IMR-90 (cell line): Measurements from ENCODE around the gene TET1. TPM values are rescaled to one million over a fixed set of nuclear protein-coding genes. Genes with fewer than 3 reads are reported as not detected.

Experiments used
- ATAC-seq: fragments of 200-7000 bp; cut with Tn5 transposase; 2 replicates; pipeline ENCODE4 v1.9.1; 2020; ENCODE audit warnings: low read depth, mild to moderate bottlenecking, moderate library complexity
- BruUV-seq: library from RNA; stranded (reverse); fragments of 400-500 nt; replicated peaks from 2 replicates; lab custom pipeline; 2021; lab: Mats Ljungman, UMichigan
- CTCF ChIA-PET: fragments of 300-600 bp; formaldehyde crosslinking; extraction: SDS; loops from one replicate; lab custom pipeline; 2021; ENCODE audit warnings: antibody characterized with exemption; lab: Yijun Ruan, JAX
- POLR2A ChIA-PET: fragments of 300-600 bp; sonication (Branson Sonifier 250); formaldehyde crosslinking; loops from one replicate; lab custom pipeline; 2022; ENCODE audit warnings: antibody characterized with exemption; ENCODE audit not compliant: unreplicated experiment; lab: Charles Lee
- DNase-seq: peaks from one replicate; pipeline ENCODE4 v3.0.0; 2013
- H2AFZ ChIP-seq: replicated peaks from 2 replicates; pipeline ENCODE3; 2013; ENCODE audit warnings: low read length, mild to moderate bottlenecking; ENCODE audit not compliant: poor library complexity
- H2AK5ac ChIP-seq: 2 replicates; pipeline ENCODE4 v1.6.1; 2013; ENCODE audit warnings: low read depth, low read length, inconsistent platforms
- H2AK9ac ChIP-seq: replicated peaks from 2 replicates; pipeline ENCODE3; 2013; ENCODE audit warnings: mild to moderate bottlenecking, low read depth, low read length, moderate library complexity; ENCODE audit not compliant: poor library complexity
- H2BK120ac ChIP-seq: 2 replicates; pipeline ENCODE4 v1.6.1; 2013; ENCODE audit warnings: low read depth, low read length, inconsistent platforms
- H2BK15ac ChIP-seq: 3 replicates; pipeline ENCODE4 v1.6.1; 2013; ENCODE audit warnings: low read depth, low read length, inconsistent platforms
- H2BK20ac ChIP-seq: 2 replicates; pipeline ENCODE4 v1.6.1; 2013; ENCODE audit warnings: low read depth, mild to moderate bottlenecking, inconsistent platforms, low read length, moderate library complexity
- H2BK5ac ChIP-seq: 2 replicates; pipeline ENCODE4 v1.6.1; 2013; ENCODE audit warnings: mild to moderate bottlenecking, low read depth, low read length, inconsistent platforms; ENCODE audit not compliant: poor library complexity, severe bottlenecking
- H3K14ac ChIP-seq: replicated peaks from 2 replicates; pipeline ENCODE4 v1.6.1; 2013; ENCODE audit warnings: low read depth, low read length, inconsistent platforms
- H3K18ac ChIP-seq: 2 replicates; pipeline ENCODE4 v1.6.1; 2013; ENCODE audit warnings: low read depth, low read length, control low read depth
- H3K23ac ChIP-seq: 2 replicates; pipeline ENCODE4 v1.6.1; 2013; ENCODE audit warnings: low read depth, low read length, inconsistent platforms
- H3K27ac ChIP-seq: 2 replicates; pipeline ENCODE4 v1.5.1; 2013; ENCODE audit warnings: mild to moderate bottlenecking, control low read depth, low read length; ENCODE audit not compliant: insufficient read depth
- H3K27me3 ChIP-seq: 2 replicates; pipeline ENCODE4 v1.6.1; 2013; ENCODE audit warnings: low read length; ENCODE audit not compliant: control insufficient read depth, insufficient read depth
- H3K36me3 ChIP-seq: 2 replicates; pipeline ENCODE4 v1.6.1; 2013; ENCODE audit warnings: low read length, mixed read lengths; ENCODE audit not compliant: control insufficient read depth, insufficient read depth
- H3K4ac ChIP-seq: 2 replicates; pipeline ENCODE4 v1.6.1; 2013; ENCODE audit warnings: low read depth, low read length, inconsistent platforms
- H3K4me1 ChIP-seq: 2 replicates; pipeline ENCODE4 v1.6.1; 2013; ENCODE audit warnings: low read length, mixed read lengths; ENCODE audit not compliant: control insufficient read depth, insufficient read depth
- H3K4me2 ChIP-seq: 2 replicates; pipeline ENCODE4 v1.6.1; 2013; ENCODE audit warnings: low read depth, mild to moderate bottlenecking, control low read depth, low read length, moderate library complexity
- H3K4me3 ChIP-seq: 2 replicates; pipeline ENCODE4 v1.5.1; 2013; ENCODE audit warnings: low read depth, mild to moderate bottlenecking, control low read depth, low read length, moderate library complexity; ENCODE audit not compliant: insufficient read depth
- H3K56ac ChIP-seq: 2 replicates; pipeline ENCODE4 v1.6.1; 2013; ENCODE audit warnings: low read length, inconsistent platforms; ENCODE audit not compliant: insufficient read depth; ENCODE audit errors: extremely low read depth
- H3K79me1 ChIP-seq, 2 experiments: 2 replicates each; pipeline ENCODE4 v1.6.1; 2013; ENCODE audit warnings: low read length in 2 of 2, inconsistent platforms in 1 of 2, low read depth in 1 of 2
- H3K9ac ChIP-seq: 2 replicates; pipeline ENCODE4 v1.6.1; 2013; ENCODE audit warnings: low read depth, low read length, control low read depth
- H3K9me1 ChIP-seq: 2 replicates; pipeline ENCODE4 v1.6.1; 2013; ENCODE audit warnings: low read length, inconsistent platforms; ENCODE audit not compliant: insufficient read depth
- H3K9me3 ChIP-seq: 2 replicates; pipeline ENCODE4 v1.6.1; 2013; ENCODE audit warnings: low read length; ENCODE audit not compliant: control insufficient read depth, insufficient read depth
- H4K20me1 ChIP-seq: 2 replicates; pipeline ENCODE4 v1.6.1; 2013; ENCODE audit warnings: low read length, inconsistent platforms; ENCODE audit not compliant: insufficient read depth
- H4K5ac ChIP-seq: 2 replicates; pipeline ENCODE4 v1.6.1; 2013; ENCODE audit warnings: mild to moderate bottlenecking, low read depth, low read length, control low read depth
- H4K8ac ChIP-seq, 2 experiments: 2 replicates each; pipeline ENCODE4 v1.6.1; 2013; ENCODE audit warnings: low read depth in 2 of 2, low read length in 2 of 2, control low read depth in 1 of 2, inconsistent platforms in 1 of 2
- H4K91ac ChIP-seq: 2 replicates; pipeline ENCODE4 v1.6.1; 2013; ENCODE audit warnings: low read depth, low read length, inconsistent platforms; ENCODE audit not compliant: insufficient read depth
- CHD1 ChIP-seq: IDR thresholded peaks from 2 replicates; pipeline ENCODE4 v1.6.1; 2012; ENCODE audit warnings: low read depth, low read length, improper control_type of control experiment
- MAFK ChIP-seq: IDR thresholded peaks from 2 replicates; pipeline ENCODE4 v1.6.1; 2012; ENCODE audit warnings: low read depth, low read length, improper control_type of control experiment
- POLR2A ChIP-seq: IDR thresholded peaks from 2 replicates; pipeline ENCODE4 v1.6.1; 2012; ENCODE audit warnings: mild to moderate bottlenecking, low read depth, low read length
- RAD21 ChIP-seq: IDR thresholded peaks from 2 replicates; pipeline ENCODE4 v1.6.1; 2012; ENCODE audit warnings: low read length, improper control_type of control experiment
- RCOR1 ChIP-seq: IDR thresholded peaks from 2 replicates; pipeline ENCODE4 v1.6.1; 2012; ENCODE audit warnings: mild to moderate bottlenecking, low read length, improper control_type of control experiment; ENCODE audit not compliant: insufficient replicate concordance
- SMC3 ChIP-seq: fragments of 150-350 bp; IDR thresholded peaks from 2 replicates; pipeline ENCODE4 v1.6.1; 2016; ENCODE audit warnings: low read depth, mild to moderate bottlenecking, antibody characterized with exemption, low read length, moderate library complexity
- WGBS, 2 experiments: methylation state at CpG; one replicate each; pipeline versions ENCODE4 v1.1.5 to v1.1.7; 2013; ENCODE audit warnings: missing lambda C conversion rate in 2 of 2; ENCODE audit not compliant: insufficient read length in 1 of 2; ENCODE audit errors: extremely low coverage in 2 of 2; 5-methylcytosine and 5-hydroxymethylcytosine counted together
- dilution Hi-C: fragments of 300-500 bp; cut with HindIII; formaldehyde crosslinking; loops from one replicate; pipeline ENCODE4 v1.14.3; 2018; ENCODE audit warnings: low sequenced_read_pairs; ENCODE audit not compliant: unreplicated experiment
- in situ Hi-C: fragments of 300-500 bp; cut with MboI; formaldehyde crosslinking; loops from 3 replicates; pipeline ENCODE4 v1.14.3; 2019; ENCODE audit warnings: low sequenced_read_pairs, inconsistent platforms, mixed read lengths
- intact Hi-C: fragments of 100-400 bp; cut with micrococcal nuclease; formaldehyde crosslinking; loops from 2 replicates; pipeline ENCODE4 v1.10.0; 2022
- polyA plus RNA-seq, 3 experiments: library from polyadenylated mRNA; depleted of rRNA; stranded (reverse); fragments of >200 nt; gene quantifications; 2 replicates each; pipeline ENCODE4 v1.2.3, GENCODE V29; 2012; ENCODE audit warnings: low replicate concordance in 1 of 3
- total RNA-seq: library from RNA; depleted of rRNA; stranded (reverse); fragments of >200 nt; gene quantifications from 2 replicates; pipeline ENCODE4 v1.2.3, GENCODE V29; 2012
- TF ChIP-seq, protein P1 (sequence below): conservative IDR thresholded peaks from 2 replicates; pipeline ENCODE4 v1.5.1; 2012; ENCODE audit warnings: mild to moderate bottlenecking, low read depth, low read length, improper control_type of control experiment
- TF ChIP-seq, protein P2 (sequence below): fragments of 150-350 bp; IDR thresholded peaks from 2 replicates; pipeline ENCODE4 v1.6.1; 2017; ENCODE audit warnings: mild to moderate bottlenecking, antibody characterized with exemption, low read length, low read depth

TET1 gene
- total and polyA plus RNA-seq, 2 of the 4 experiments (the other 2 are of a cell fraction): 1.0 to 4.3 TPM

DNA sequence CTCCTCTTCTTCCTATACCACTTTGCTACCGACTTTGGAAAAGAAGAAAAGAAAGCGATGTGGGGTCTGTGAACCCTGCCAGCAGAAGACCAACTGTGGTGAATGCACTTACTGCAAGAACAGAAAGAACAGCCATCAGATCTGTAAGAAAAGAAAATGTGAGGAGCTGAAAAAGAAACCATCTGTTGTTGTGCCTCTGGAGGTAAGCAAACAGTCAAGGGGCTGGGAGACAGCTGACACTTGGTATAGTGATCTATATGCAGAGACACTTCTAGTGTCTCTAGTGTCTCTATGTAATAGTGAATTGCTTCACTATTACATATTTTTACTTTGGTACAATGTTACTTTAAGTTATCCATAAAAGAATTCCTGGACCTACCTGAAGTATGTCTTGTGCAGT lies 13.9 kb downstream of the TET1 start:
- no peak for ATAC-seq
- peaks cover 14% of the 10 kb centered on the region for H3K36me3 ChIP-seq
- in situ Hi-C loops: no loop called here
- no peak overlapping the region for H4K5ac ChIP-seq
- dilution Hi-C loops: no loop called here
- H3K79me1 ChIP-seq: peaks cover 27 to 37% of the 10 kb centered on the region in 2 experiments
- intact Hi-C loops: no loop called here
- H3K14ac ChIP-seq: no peak overlapping the region
- no peak overlapping the region for H3K18ac ChIP-seq
- no peak overlapping the region for H2AK9ac ChIP-seq
- H3K4me2 ChIP-seq: no peak overlapping the region
- no peak overlapping the region for H4K91ac ChIP-seq
- H3K56ac ChIP-seq: no peak overlapping the region
- H2AK5ac ChIP-seq: no peak overlapping the region
- DNase-seq: no peak
- WGBS, 2 experiments: 100% methylated on average over 1 of the region's 2 CpGs; no CpG with 5 or more reads in 1 of the 2 experiments
- H3K4me1 ChIP-seq: peaks cover 5% of the 10 kb centered on the region
- no peak overlapping the region for H3K4ac ChIP-seq
- no peak overlapping the region for H2BK20ac ChIP-seq
- H3K27me3 ChIP-seq: no peaks in the 10 kb centered on the region
- no peak overlapping the region for H2BK5ac ChIP-seq
- H2AFZ ChIP-seq: no peak overlapping the region
- no peak overlapping the region for H2BK15ac ChIP-seq
- CTCF ChIA-PET: interaction anchor here (0.6 kb wide), 1 partner anchor 1043 kb away, joined by 3 read pairs; no protein-coding TSS in a partner anchor
- no peak overlapping the region for H4K8ac ChIP-seq
- TF ChIP-seq CHD1 (no peak), SMC3 (no peak), POLR2A (no peak), RCOR1 (no peak), RAD21 (no peak), MAFK (no peak)
- TF ChIP-seq, protein P1, sequence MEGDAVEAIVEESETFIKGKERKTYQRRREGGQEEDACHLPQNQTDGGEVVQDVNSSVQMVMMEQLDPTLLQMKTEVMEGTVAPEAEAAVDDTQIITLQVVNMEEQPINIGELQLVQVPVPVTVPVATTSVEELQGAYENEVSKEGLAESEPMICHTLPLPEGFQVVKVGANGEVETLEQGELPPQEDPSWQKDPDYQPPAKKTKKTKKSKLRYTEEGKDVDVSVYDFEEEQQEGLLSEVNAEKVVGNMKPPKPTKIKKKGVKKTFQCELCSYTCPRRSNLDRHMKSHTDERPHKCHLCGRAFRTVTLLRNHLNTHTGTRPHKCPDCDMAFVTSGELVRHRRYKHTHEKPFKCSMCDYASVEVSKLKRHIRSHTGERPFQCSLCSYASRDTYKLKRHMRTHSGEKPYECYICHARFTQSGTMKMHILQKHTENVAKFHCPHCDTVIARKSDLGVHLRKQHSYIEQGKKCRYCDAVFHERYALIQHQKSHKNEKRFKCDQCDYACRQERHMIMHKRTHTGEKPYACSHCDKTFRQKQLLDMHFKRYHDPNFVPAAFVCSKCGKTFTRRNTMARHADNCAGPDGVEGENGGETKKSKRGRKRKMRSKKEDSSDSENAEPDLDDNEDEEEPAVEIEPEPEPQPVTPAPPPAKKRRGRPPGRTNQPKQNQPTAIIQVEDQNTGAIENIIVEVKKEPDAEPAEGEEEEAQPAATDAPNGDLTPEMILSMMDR: no peak
- TF ChIP-seq, protein P2, sequence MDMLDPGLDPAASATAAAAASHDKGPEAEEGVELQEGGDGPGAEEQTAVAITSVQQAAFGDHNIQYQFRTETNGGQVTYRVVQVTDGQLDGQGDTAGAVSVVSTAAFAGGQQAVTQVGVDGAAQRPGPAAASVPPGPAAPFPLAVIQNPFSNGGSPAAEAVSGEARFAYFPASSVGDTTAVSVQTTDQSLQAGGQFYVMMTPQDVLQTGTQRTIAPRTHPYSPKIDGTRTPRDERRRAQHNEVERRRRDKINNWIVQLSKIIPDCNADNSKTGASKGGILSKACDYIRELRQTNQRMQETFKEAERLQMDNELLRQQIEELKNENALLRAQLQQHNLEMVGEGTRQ: no peak
- no peak overlapping the region for H3K23ac ChIP-seq
- POLR2A ChIA-PET: no interaction called here
- H3K4me3 ChIP-seq: no peak overlapping the region
- H4K20me1 ChIP-seq: no peaks in the 10 kb centered on the region
- no peak overlapping the region for H2BK120ac ChIP-seq
- H3K27ac ChIP-seq: no peak overlapping the region
- H3K9me1 ChIP-seq: peaks cover 16% of the 10 kb centered on the region
- BruUV-seq: no TSS peak
- H3K9ac ChIP-seq: no peak overlapping the region
- H3K9me3 ChIP-seq: no peaks in the 10 kb centered on the region
